ENCODE measurements around the gene EPB41L2.

Gene EPB41L2

DNA sequence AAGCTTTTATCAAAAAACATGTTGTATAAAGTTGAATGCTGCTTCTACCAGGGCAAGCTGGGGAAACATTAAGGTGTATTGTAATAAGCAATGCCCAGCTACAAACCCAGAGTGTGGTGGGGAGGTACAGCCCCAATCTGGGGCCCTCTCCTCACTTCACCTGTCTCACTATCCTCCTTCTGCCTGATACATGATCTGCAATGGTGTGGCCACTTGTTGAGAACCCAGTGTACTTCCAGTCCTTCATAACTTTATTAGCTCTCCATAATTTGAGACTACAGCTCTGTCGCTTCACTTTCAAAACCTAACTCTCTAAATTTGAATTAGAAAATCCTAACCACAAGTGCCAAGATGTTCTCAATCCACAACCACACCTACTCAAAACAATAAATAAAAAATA lies 84.9 kb downstream of the EPB41L2 start:
- no peak for DNase-seq (ENCODE audit: low read depth)
- H3K4me3 ChIP-seq (ENCODE audit: control insufficient read depth, low read depth, low read length) = no peak overlapping the region
- no peak for TF ChIP-seq CTCF (IDR thresholded peaks at IDR 0.05; ENCODE audit: control insufficient read depth, insufficient read depth, low read depth, low read length, missing control alignments)

- no peak for TF ChIP-seq CTCF (IDR thresholded peaks at IDR 0.05; ENCODE audit: control insufficient read depth, insufficient read depth, low read depth, low read length, missing control alignments)
- DNase-seq (ENCODE audit: low read depth) = no peak
- H3K4me3 ChIP-seq (ENCODE audit: control insufficient read depth, low read depth, low read length) = no peak overlapping the region
Measured at GRCh38 chr6:130975325-130975724, 87.7 kb downstream of the EPB41L2 start.

GRCh38 chr6:130973521-130974277 lies 89.3 kb downstream of the EPB41L2 start:
- no peak for DNase-seq (ENCODE audit: low read depth)
- H3K4me3 ChIP-seq (ENCODE audit: control insufficient read depth, low read depth, low read length) = no peak overlapping the region
- no peak for TF ChIP-seq CTCF (IDR thresholded peaks at IDR 0.05; ENCODE audit: control insufficient read depth, insufficient read depth, low read depth, low read length, missing control alignments)

- no peak for TF ChIP-seq CTCF (IDR thresholded peaks at IDR 0.05; ENCODE audit: control insufficient read depth, insufficient read depth, low read depth, low read length, missing control alignments)
- H3K4me3 ChIP-seq (ENCODE audit: control insufficient read depth, low read depth, low read length) = no peak overlapping the region
- DNase-seq (ENCODE audit: low read depth) = no peak
Measured at GRCh38 chr6:130971504-130971903, 91.5 kb downstream of the EPB41L2 start.

GRCh38 chr6:130970839-130971410 lies 92.1 kb downstream of the EPB41L2 start:
- H3K4me3 ChIP-seq (ENCODE audit: control insufficient read depth, low read depth, low read length) = no peak overlapping the region
- TF ChIP-seq CTCF (IDR thresholded peaks at IDR 0.05; ENCODE audit: control insufficient read depth, insufficient read depth, low read depth, low read length, missing control alignments) = no peak
- no peak for DNase-seq (ENCODE audit: low read depth)

DNA sequence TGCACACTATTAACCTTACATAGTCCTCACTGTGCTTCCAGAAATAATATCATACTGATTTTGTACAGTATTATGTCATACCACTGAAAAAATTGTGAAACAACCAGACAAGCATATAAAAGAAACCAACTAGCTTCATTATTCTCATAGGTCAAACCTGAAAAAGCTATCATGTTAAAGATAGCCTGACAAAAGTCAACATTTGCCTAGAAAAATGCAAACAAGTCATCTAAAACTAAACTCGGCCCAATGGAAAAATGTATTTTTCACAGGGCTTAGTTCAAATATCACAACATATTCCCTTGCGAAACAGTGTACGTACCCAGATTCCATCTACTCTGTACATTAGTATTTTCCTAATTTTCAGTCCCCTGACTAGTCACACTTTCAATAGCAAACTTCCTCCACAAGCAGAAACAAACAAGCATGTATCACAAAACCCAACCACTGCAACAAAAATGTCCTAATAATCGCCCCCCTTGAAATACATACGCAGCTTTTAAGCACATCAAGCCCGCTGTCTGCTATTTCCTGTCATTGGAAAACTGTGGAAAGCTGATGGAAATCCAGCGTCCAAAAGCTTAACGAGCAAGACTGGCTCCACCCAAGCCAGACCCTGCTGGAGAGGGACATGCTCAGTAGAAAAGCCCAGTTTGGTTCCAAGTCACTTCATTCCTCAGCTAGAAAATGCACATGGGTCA lies 93.1 kb downstream of the EPB41L2 start:
- peak overlapping the region; percentile 31 for H3K4me3 ChIP-seq (ENCODE audit: control insufficient read depth, low read depth, low read length)
- DNase-seq (ENCODE audit: low read depth) = no peak
- no peak for TF ChIP-seq CTCF (IDR thresholded peaks at IDR 0.05; ENCODE audit: control insufficient read depth, insufficient read depth, low read depth, low read length, missing control alignments)

Measured in AG09309 (cell line).